Ovary (tissue), 9 donors: Measurements from ENCODE around the gene TEDC1. TPM values are rescaled to one million over a fixed set of nuclear protein-coding genes. Genes with fewer than 3 reads are reported as not detected.
"Not testable (repeated sequence)": the region's sequence is repeated elsewhere in the genome, so short reads cannot be mapped to it uniquely, and the experiment has no call there.

Experiments used
- DNase-seq, 5 donors: peaks; one replicate each; pipeline ENCODE4 v3.0.0-alpha.2; 2019 to 2020
- H3K27ac ChIP-seq, 2 donors: fragments of 200-600 bp; one replicate each; pipeline versions ENCODE4 v1.5.1 to v1.8.0; 2019 to 2022
- H3K27me3 ChIP-seq: fragments of 200-600 bp; one replicate; pipeline ENCODE4 v1.8.0; 2022
- H3K36me3 ChIP-seq: fragments of 200-600 bp; sonication (generic); one replicate; pipeline ENCODE4 v1.5.1; 2019
- H3K4me1 ChIP-seq: one replicate; pipeline ENCODE4 v1.8.1; 2013; ENCODE audit warnings: mild to moderate bottlenecking, moderate library complexity; ENCODE audit not compliant: insufficient read depth
- H3K4me3 ChIP-seq: fragments of 200-600 bp; sonication (generic); one replicate; pipeline ENCODE4 v1.5.1; 2017
- H3K9me3 ChIP-seq, 2 donors: fragments of 200-600 bp in 1 of 2; sonication (generic) in 1 of 2; one replicate each; pipeline versions ENCODE4 v1.5.1 to v1.8.1; 2013 to 2019; ENCODE audit warnings: mild to moderate bottlenecking in 1 of 2, moderate library complexity in 1 of 2
- CTCF ChIP-seq, 3 donors: fragments of 450-650 bp in 2 of 3; fragments of 200-600 bp in 1 of 3; IDR thresholded peaks; one replicate each; pipeline versions ENCODE4 v1.5.1 to v1.8.0; 2016 to 2022; ENCODE audit warnings: antibody characterized with exemption in 3 of 3, mild to moderate bottlenecking in 1 of 3
- EP300 ChIP-seq: sonication (generic); formaldehyde crosslinking; IDR thresholded peaks from one replicate; pipeline ENCODE4 v1.6.1; 2017; ENCODE audit warnings: antibody characterized with exemption
- POLR2A ChIP-seq: fragments of 450-650 bp; IDR thresholded peaks from one replicate; pipeline ENCODE4 v1.6.1; 2017; ENCODE audit warnings: antibody characterized with exemption, mild to moderate bottlenecking, moderate library complexity
- WGBS, 3 donors: extraction: QIAGEN DNeasy Blood & Tissue Kit in 1 of 3; methylation state at CpG; one replicate each; pipeline versions ENCODE4 v1.1.5 to v1.1.7; 2013 to 2017; 5-methylcytosine and 5-hydroxymethylcytosine counted together
- intact Hi-C, 4 donors: fragments of 100-400 bp; cut with DNase I; formaldehyde crosslinking; loops; one replicate each; pipeline versions ENCODE4 v1.11.0 to v1.15.1; 2022 to 2023
- polyA plus RNA-seq, 2 donors: library from polyadenylated mRNA; stranded (reverse); fragments of 200-250 nt in 1 of 2; fragments of 350-450 nt in 1 of 2; fragmentation: Illumina TruSeq in 1 of 2; extraction: RNeasy Lipid Tissue Mini Kit (QIAGEN cat#74804) in 1 of 2; gene quantifications; one replicate each; pipeline ENCODE4 v1.2.3, GENCODE V29; 2013 to 2014
- total RNA-seq, 7 donors: library from RNA; depleted of rRNA in 2 of 7; stranded (reverse); fragments of >200 nt in 2 of 7; fragmentation: NEBNext Ultra II Directional in 3 of 7; extraction: Animal tissue kit (Norgen Biotek cat#: 25700) in 3 of 7; gene quantifications; one replicate each; pipeline versions ENCODE4 v1.1.0 to v1.2.4, GENCODE V29; 2016 to 2023
- donor health status: DM: no; HTN: no; CAD: no; lungs with moderate emphysema.
- donor health status: DM: no; HTN: no; CAD: no.
- donor health status: Bipolar disorder and iron deficiency.
- donor health status: DM: yes; HTN: yes; CAD: no.
- donor health status: DM: no; HTN: no; CAD: no.
- donor health status: DM: yes; HTN: yes; CAD: no.

TEDC1 gene
- total and polyA plus RNA-seq, 9 donors, result 2.6 to 8.2 (median 3.8) TPM; not detected in 1

- intact Hi-C loops, result no loop called here
- 17 to 21% (median 20%) methylated on average over 29 to 30 of the region's 30 CpGs for WGBS, 3 donors
These were observed 46.8 kb downstream of the TEDC1 start for GRCh38 chr14:105537580-105538474.

GRCh38 chr14:105538481-105539049 is 47.5 kb downstream of the TEDC1 start:
- Histone ChIP-seq H3K27ac (no peak overlapping the region), H3K4me1 (no peaks in the 10 kb centered on the region), H3K9me3 (peaks cover 0 to 3% of the 10 kb centered on the region in 2 donors), H3K4me3 (no peak overlapping the region), H3K27me3 (no peaks in the 10 kb centered on the region), H3K36me3 (no peaks in the 10 kb centered on the region)
- no peak for TF ChIP-seq EP300
- no peak for DNase-seq
- intact Hi-C loops, result no loop called here
- 78 to 84% (median 79%) methylated on average over 23 of the region's 23 CpGs for WGBS, 3 donors

More at GRCh38 chr14:105537580-105538474, 46.8 kb downstream of the TEDC1 start:
- Histone ChIP-seq H3K4me3 (no peak overlapping the region), H3K4me1 (no peaks in the 10 kb centered on the region), H3K27me3 (no peaks in the 10 kb centered on the region), H3K9me3 (no peaks in the 10 kb centered on the region), H3K27ac (no peak overlapping the region), H3K36me3 (no peaks in the 10 kb centered on the region)
- DNase-seq, result peak in 4 of 5 donors; percentile 45 to 69 (median 56)
- TF ChIP-seq CTCF (IDR thresholded peaks at IDR 0.05) (peak; percentile 45 to 90 (median 60)), POLR2A (no peak)

GRCh38 chr14:105540811-105541210 is 49.8 kb downstream of the TEDC1 start:
- WGBS, 3 donors, result 76 to 82% (median 77%) methylated on average over 9 of the region's 9 CpGs

GRCh38 chr14:105541218-105541875 is 50.3 kb downstream of the TEDC1 start:
- no peak for DNase-seq
- no peaks in the 10 kb centered on the region for H3K4me1 ChIP-seq
- H3K9me3 ChIP-seq, result peaks cover 0 to 4% of the 10 kb centered on the region in 2 donors
- TF ChIP-seq EP300 (no peak), CTCF (IDR thresholded peaks at IDR 0.05) (no peak), POLR2A (no peak)
- H3K27me3 ChIP-seq, result no peaks in the 10 kb centered on the region
- H3K36me3 ChIP-seq, result no peaks in the 10 kb centered on the region
- H3K4me3 ChIP-seq, result no peak overlapping the region
- 82 to 85% (median 83%) methylated on average over 19 of the region's 19 CpGs for WGBS, 3 donors
- H3K27ac ChIP-seq, result no peak overlapping the region
- intact Hi-C loops, result no loop called here

More at GRCh38 chr14:105540811-105541210, 49.8 kb downstream of the TEDC1 start:
- Histone ChIP-seq H3K27ac (no peak overlapping the region), H3K36me3 (no peaks in the 10 kb centered on the region), H3K4me1 (no peaks in the 10 kb centered on the region), H3K27me3 (no peaks in the 10 kb centered on the region), H3K4me3 (no peak overlapping the region), H3K9me3 (peaks cover 0 to 4% of the 10 kb centered on the region in 2 donors)
- intact Hi-C loops, result no loop called here
- TF ChIP-seq EP300 (no peak), CTCF (IDR thresholded peaks at IDR 0.05) (no peak), POLR2A (no peak)
- DNase-seq, result no peak

GRCh38 chr14:105545676-105546075 is 54.6 kb downstream of the TEDC1 start:
- H3K27ac ChIP-seq, H3K4me1 ChIP-seq, DNase-seq, H3K36me3 ChIP-seq, intact Hi-C loops, H3K9me3 ChIP-seq, H3K4me3 ChIP-seq, H3K27me3 ChIP-seq: not testable (repeated sequence)
- 63 to 91% (median 68%) methylated on average over 1 of the region's 1 CpG for WGBS, 3 donors

- H3K4me1 ChIP-seq, H3K9me3 ChIP-seq, H3K36me3 ChIP-seq, intact Hi-C loops, DNase-seq, H3K4me3 ChIP-seq, H3K27me3 ChIP-seq, H3K27ac ChIP-seq: not testable (repeated sequence)
- WGBS, 3 donors, result 93 to 95% (median 93%) methylated on average over 10 to 11 of the region's 20 CpGs
These were observed 55.4 kb downstream of the TEDC1 start for GRCh38 chr14:105546410-105546809.

GRCh38 chr14:105547072-105547471 is 56.0 kb downstream of the TEDC1 start:
- DNase-seq, H3K36me3 ChIP-seq, H3K9me3 ChIP-seq, H3K27ac ChIP-seq, H3K4me3 ChIP-seq, H3K4me1 ChIP-seq, H3K27me3 ChIP-seq, intact Hi-C loops: not testable (repeated sequence)
- WGBS, 3 donors, result 84 to 96% (median 93%) methylated on average over 7 to 19 of the region's 24 CpGs
